Measurements from ENCODE around the gene TPTE. TPM values are rescaled to one million over a fixed set of nuclear protein-coding genes. Genes with fewer than 3 reads are reported as not detected.

TPTE gene
- not detected in 2 replicates for total RNA-seq

GRCh38 chr21:10521091-10521598 lies at the start of gene TPTE:
Gene TPTE, plus strand, starts transcription at chr21:10521583. Its CDS starts 17,141 bp downstream, at chr21:10538724.

